GM19240 (cell line): ENCODE measurements around the gene VSTM2B.

Experiments
- DNase-seq: peaks from one replicate; pipeline ENCODE4 v3.0.0; 2011; ENCODE audit warnings: low spot score; ENCODE audit not compliant: insufficient read length

VSTM2B gene

GRCh38 chr19:29529646-29530539 is 4.1 kb downstream of the VSTM2B start:
- no peak for DNase-seq

DNA sequence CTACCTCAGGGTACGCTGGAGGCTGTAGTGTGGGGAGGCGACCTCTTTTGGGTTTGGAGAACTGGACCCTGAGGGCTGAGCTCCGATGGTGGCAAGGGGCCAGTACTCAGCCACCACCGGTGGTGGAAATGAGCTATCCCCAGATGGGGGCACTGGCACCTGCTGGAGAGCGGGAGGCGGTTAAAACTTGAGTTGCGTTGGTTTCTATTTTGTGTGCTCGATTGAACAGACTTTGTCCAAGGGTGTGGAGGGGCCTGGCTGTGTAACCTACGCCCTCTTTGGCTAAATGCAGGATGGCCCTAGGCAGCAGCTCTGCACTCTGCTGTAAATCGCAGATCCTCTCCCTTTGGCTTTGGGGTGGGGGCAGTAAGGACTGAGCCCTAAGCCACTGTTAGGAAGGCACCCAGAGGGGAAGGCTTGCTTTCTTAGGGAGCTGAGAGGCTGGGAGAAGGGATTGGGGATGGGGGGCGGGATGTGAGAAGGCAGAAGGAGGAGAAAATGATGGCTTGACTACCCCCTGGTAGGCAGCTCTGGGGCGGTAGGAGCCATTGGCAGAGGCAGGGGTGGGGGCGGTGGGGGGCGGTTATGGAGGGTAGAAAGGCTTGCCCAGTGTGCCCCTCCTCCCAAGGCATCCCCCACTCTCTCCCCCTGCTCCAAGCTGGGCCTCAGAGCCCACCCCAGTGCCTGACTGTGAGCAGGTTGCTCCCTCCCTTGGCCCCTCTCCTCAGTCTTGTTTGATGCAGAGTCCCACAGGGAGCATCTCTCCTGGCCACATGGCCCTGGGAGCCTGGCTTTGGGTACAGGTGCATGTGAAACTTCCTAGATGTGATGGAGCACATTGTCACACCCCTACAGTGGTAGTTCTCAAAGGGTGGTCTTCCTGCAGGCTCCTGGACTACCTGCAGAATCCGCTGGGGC is 5.0 kb downstream of the VSTM2B start:
- DNase-seq: no peak

DNA sequence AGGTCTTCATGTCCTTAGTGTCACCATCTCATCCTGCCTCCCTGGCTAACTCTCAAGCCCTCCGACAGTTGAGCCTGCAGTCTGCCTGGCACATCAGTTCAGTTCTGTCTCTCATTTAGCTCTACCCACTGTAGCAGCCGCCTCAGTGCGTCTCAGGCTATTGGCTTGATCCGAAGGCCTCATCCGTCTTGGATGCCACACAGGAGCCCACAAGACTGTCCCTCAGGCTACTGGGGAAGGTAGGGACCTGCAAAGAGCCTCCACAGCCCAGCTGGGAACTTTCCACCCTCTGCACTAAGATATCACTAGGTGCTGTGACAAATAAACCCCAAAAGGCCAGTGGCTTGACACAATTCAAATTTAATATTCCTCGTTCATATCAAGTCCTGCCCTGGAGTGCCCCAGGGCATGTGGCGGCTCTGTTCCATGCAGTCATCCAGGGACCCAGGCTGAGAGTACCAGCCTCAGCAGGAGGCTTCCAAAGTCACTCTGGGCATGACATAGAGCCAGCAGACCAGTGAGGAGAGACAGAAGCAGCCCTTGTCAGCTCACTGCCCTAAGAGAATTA is 5.7 kb downstream of the VSTM2B start:
- no peak for DNase-seq

GRCh38 chr19:29532097-29532496 is 6.3 kb downstream of the VSTM2B start:
- DNase-seq: no peak

- DNase-seq: no peak
Observed at GRCh38 chr19:29532956-29533355, 7.2 kb downstream of the VSTM2B start.

DNA sequence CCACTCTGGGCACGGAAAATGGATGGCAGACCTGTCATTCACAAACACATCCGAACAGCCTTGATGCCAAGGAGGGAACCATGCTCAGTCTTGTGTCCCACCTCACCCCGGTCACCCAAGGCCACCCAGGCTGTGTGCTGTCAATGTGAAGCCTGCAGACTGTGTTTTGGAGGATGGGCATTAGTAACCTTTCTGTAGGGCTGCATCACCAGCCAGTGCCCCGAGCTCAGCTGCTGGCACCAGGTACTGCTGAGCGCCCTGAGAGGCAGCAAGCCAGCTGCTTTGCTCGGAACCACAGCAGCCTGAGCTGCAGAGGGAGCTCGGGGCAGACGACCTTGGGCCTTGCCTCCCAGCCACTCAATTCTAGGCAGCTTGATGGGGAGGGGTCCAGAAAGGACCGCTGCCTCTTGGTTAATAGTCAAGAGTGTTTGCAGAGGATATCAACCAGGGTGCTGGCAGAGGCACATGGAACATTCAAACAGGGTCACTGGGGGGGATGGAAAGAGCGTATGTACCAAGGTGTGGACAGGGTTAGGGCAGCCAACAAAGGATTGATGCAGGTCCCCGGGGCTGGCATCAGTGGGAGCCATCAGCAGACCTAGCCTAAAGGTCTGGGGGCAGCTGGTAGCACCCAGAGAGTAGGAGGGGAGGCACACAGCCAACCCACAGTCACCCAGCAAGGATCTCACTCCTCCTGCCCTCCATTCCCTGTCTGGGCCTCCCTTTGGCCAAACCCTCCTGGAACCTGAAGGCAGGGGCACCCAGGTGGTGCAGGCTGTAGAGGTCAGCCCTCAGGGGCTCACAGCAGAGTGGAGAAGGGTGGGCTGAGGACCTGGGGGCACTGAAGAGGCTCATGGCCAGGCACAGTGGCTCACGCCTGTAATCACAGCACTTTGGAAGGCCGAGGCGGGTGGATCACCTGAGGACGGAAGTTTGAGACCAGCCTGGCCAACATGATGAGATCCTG is 8.1 kb downstream of the VSTM2B start:
- no peak for DNase-seq

GRCh38 chr19:29535214-29535831 is 9.5 kb downstream of the VSTM2B start:
- DNase-seq: no peak

DNA sequence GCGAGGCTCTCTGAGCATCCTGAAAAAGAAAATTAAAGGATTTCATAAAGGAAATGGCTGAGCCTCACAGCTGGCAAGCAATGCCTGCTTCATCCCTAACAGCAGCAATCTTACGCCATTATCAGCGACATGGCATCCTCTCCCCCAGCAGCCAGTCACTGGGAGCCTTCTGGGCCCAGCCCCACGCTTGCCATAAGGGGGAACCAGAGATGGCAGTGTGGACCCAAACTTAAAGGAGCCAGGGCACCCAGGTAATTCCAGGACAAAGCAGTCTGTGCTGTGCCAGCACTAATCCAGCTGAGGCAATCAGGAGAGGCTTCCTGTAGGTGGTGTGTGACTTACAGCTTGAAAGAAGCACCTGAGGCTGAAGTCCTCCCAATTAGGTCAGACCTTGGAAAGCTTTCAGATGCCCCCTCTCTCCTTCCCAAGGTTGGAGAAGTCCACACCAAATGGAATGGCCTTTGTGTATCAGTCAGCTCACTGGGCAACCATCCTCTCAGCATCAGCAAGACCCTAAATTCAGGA is 10.3 kb downstream of the VSTM2B start:
- no peak for DNase-seq

GRCh38 chr19:29537181-29537580 is 11.4 kb downstream of the VSTM2B start:
- no peak for DNase-seq

- no peak for DNase-seq
Observed at GRCh38 chr19:29537601-29538000, 11.8 kb downstream of the VSTM2B start.

DNA sequence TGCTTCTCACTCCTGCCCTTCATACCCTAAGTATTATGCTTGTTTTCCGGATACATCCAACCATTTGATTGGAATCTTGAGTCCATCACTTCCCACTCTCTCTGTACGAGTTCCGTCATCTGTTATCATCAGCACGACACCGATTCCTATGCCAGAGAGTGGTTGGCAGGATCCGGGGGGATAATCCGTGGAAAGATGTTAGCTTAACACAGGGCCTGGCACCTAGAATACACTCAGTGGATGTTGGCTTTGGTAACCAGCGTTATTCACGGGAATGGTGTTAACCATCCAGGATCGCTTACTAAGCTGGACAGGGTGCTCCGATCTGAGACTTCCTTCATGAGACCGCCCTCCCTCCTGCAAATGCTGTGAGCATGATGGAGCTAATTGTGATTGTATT is 12.4 kb downstream of the VSTM2B start:
- no peak for DNase-seq

DNA sequence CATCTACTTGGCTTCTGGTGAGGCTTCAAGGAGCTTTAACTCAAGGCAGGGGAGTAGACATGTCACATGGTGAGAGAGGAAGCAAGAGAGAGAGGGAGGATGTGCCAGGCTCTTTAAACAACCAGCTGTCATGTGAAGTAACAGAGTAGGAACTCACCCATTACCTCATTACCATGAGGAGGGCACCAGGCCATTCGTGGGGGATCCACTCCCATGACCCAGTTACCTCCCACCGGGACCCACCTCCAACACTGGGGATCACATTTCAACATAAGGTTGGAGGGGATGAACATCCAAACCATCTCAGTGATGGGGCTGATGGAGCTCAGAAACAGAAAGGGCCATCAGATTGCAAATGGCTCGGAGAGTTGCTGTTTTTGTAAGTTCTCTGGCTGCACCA is 12.9 kb downstream of the VSTM2B start:
- no peak for DNase-seq

GRCh38 chr19:29539131-29539530 is 13.3 kb downstream of the VSTM2B start:
- no peak for DNase-seq

- DNase-seq: no peak
Observed at GRCh38 chr19:29539670-29540069, 13.9 kb downstream of the VSTM2B start.

GRCh38 chr19:29540114-29540513 is 14.3 kb downstream of the VSTM2B start:
- no peak for DNase-seq

GRCh38 chr19:29541473-29542253 is 15.9 kb downstream of the VSTM2B start:
- DNase-seq: no peak

- no peak for DNase-seq
Observed at GRCh38 chr19:29542327-29542726, 16.5 kb downstream of the VSTM2B start.

GRCh38 chr19:29542776-29543175 is 17.0 kb downstream of the VSTM2B start:
- no peak for DNase-seq

DNA sequence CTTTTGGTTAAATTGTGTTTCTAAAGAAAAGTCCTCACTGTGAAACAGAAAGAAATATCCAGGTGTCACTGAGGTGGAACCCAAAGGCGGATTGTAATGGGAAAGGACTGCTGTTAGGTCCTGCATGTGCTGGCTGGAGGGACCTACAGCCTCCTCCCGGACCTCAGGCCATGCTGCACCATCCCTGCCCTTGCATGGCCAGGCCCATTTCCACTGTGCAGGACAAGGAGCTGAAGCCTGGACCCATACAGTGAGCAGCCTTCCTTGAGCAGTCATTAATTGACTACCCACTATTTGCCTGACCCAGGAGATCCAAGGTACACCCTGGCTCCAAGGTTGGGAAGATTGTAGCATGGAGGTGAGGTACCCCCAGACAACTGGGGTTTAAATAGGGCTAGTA is 17.6 kb downstream of the VSTM2B start:
- DNase-seq: no peak
